KBM-7 (cell line): ENCODE measurements around the gene SMARCA4.
"Not testable (repeated sequence)": the region's sequence is repeated elsewhere in the genome, so short reads cannot be mapped to it uniquely, and the experiment has no call there.

Experiments used
- DNase-seq: peaks from one replicate; pipeline ENCODE4 v3.0.0-alpha.2; 2015
- in situ Hi-C: fragments of 300-500 bp; cut with MboI; formaldehyde crosslinking; loops from 2 replicates; pipeline ENCODE4 v1.14.3; 2020; ENCODE audit warnings: low sequenced_read_pairs, low pct_unique_long_range_greater_than_20kb, mixed read lengths

Gene SMARCA4

DNA sequence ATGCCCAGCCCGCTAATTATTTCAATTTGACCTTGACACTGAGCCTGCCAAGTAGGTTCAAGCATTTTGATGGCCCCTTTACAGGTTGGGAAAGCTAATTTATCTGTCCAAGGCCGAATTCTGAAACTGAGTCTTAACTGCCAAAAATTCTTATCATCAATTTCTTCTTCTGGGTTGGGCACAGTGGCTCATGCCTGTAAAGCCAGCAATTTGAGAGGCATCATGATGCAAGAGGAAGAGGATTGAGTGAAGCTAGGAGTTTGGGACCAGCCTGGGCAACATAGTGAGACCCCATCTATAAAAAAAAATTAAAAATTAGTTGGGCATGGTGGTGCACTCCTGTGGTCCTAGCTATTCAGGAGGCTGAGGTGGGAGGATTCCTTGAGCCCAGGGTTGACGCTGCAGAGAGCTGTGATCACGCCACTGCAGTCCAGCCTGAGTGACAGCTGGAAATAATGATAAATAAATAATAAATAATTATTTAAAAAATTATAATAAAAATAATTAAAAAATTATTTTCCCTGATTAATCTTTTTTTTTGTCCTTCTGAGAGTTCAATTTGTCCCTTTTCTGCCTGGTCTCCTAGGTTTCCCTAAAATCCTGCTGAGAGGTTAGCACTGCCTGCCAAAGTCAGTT lies 127.2 kb downstream of the SMARCA4 start:
- in situ Hi-C loops: no loop called here
- DNase-seq: no peak

DNA sequence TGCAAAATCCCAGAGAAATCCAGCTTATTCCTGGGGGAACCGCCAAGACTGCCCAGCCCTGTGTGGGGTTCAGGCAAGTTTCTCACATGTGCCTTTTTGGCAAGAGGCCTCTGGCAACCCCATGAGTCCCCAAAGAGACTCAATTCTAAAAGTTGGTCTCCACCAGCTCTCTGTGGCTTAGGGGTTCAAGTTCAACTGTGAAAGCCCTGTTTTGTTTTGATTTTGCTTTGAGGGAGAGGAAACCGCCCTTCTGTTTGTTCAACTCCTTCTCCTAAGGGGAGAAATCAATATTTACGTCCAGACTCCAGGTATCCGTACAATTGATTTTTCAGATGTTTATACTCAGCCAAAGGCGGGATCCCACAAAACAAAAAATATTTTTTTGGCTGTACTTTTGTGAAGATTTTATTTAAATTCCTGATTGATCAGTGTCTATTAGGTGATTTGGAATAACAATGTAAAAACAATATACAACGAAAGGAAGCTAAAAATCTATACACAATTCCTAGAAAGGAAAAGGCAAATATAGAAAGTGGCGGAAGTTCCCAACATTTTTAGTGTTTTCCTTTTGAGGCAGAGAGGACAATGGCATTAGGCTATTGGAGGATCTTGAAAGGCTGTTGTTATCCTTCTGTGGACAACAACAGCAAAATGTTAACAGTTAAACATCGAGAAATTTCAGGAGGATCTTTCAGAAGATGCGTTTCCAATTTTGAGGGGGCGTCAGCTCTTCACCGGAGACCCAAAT lies 127.8 kb downstream of the SMARCA4 start:
- in situ Hi-C loops: no loop called here
- DNase-seq: no peak

DNA sequence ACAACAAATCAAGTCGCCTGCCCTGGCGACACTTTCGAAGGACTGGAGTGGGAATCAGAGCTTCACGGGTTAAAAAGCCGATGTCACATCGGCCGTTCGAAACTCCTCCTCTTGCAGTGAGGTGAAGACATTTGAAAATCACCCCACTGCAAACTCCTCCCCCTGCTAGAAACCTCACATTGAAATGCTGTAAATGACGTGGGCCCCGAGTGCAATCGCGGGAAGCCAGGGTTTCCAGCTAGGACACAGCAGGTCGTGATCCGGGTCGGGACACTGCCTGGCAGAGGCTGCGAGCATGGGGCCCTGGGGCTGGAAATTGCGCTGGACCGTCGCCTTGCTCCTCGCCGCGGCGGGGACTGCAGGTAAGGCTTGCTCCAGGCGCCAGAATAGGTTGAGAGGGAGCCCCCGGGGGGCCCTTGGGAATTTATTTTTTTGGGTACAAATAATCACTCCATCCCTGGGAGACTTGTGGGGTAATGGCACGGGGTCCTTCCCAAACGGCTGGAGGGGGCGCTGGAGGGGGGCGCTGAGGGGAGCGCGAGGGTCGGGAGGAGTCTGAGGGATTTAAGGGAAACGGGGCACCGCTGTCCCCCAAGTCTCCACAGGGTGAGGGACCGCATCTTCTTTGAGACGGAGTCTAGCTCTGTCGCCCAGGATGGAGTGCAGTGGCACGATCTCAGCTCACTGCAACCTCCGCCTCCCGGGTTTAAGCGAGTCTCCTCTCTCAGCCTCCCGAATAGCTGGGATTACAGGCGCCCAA lies 128.6 kb downstream of the SMARCA4 start, which contains the start of gene LDLR:
TSS of gene LDLR (plus strand) at position 210 of the 760 bp plus-strand sequence. CDS start at position 296, 86 bp downstream.
- in situ Hi-C loops: no loop called here
- peak; percentile 93 for DNase-seq

DNA sequence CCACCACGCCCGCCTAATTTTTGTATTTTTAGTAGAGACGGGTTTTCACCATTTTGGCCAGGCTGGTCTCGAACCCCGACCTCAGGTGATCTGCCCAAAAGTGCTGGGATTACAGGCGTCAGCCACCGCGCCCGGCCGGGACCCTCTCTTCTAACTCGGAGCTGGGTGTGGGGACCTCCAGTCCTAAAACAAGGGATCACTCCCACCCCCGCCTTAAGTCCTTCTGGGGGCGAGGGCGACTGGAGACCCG lies 129.1 kb downstream of the SMARCA4 start:
- DNase-seq: peak; percentile 77

DNA sequence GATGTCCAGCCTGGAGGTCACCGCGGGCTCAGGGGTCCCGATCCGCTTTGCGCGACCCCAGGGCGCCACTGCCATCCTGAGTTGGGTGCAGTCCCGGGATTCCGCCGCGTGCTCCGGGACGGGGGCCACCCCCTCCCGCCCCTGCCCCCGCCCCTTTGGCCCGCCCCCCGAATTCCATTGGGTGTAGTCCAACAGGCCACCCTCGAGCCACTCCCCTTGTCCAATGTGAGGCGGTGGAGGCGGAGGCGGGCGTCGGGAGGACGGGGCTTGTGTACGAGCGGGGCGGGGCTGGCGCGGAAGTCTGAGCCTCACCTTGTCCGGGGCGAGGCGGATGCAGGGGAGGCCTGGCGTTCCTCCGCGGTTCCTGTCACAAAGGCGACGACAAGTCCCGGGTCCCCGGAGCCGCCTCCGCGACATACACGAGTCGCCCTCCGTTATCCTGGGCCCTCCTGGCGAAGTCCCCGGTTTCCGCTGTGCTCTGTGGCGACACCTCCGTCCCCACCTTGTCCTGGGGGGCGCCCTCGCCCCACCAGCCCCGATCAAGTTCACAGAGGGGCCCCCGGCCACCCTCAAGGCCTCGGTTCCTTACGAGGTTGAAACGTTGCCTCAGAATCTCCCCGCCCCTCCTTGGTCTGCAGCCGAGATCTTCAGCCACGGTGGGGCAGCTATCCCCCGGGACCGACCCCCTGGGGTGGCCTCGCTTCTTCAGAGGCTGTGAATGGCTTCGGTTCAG lies 129.6 kb downstream of the SMARCA4 start:
- in situ Hi-C loops: no loop called here
- DNase-seq: peak; percentile 92

More for the DNA sequence above, 129.1 kb downstream of the SMARCA4 start:
- in situ Hi-C loops: not testable (repeated sequence)

DNA sequence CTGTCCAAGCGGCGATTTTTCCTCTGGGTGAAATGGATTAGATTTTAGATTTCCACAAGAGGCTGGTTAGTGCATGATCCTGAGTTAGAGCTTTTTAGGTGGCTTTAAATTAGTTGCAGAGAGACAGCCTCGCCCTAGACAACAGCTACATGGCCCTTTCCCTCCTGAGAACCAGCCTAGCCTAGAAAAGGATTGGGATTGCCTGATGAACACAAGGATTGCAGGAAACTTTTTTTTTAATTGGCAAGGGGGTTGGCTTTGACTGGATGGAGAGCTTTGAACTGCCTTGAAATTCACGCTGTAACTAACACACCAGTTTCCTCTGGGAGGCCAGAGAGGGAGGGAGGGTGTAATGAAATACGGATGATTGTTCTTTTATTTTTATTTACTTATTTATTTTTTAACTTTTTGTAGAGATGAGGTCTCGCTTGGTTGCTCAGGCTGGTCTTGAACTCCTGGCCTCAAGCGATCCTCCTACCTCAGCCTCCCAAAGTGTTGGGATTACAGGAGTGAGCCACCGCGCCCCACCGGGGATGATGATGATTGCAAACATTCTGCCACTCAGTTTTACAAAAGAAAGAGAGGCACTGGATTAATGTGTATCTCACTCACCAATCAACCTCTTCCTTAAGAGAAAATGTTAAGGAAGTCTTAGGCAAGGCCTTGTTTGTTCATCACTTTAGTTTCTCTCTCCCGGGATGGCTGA lies 130.3 kb downstream of the SMARCA4 start:
- in situ Hi-C loops: no loop called here
- DNase-seq: peak; percentile 20

DNA sequence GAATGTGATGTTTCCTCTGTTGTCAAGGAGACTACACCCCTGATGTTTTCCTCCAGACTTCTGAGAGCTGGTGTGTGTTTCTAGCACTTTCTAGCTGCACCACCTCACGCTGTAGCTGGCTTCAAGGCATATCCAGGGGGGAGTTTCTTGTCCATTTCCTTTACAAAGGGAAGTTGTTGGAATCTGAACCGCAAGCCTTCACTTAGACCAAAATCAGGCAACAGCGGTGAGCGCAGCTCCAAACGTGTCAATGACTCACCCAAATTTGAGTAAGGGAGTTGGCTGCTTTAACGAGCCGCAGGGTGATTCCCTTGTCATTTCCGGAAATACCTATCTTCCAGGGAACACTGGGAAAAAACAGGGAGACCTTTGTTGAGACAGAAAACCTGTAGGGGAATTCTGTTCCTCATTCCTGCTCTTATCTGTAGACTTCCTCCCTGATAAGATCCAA lies 130.9 kb downstream of the SMARCA4 start:
- in situ Hi-C loops: no loop called here
- DNase-seq: peak; percentile 86

DNA sequence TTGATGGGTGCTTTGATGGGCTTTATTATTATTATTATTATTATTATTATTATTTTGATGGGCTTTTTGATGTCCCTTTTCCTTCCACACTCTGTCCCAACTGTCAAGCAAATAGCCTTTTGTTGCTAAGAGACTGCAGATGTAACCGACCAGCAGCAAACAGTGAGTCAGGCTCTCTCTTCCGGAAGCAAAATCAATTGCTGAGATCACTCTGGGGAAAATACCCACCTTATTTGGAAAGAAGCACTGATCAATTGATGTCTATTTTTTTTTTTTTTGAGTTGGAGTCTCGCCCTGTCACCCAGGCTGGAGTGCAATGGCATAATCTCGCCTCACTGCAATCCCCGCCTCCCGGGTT lies 131.3 kb downstream of the SMARCA4 start:
- in situ Hi-C loops: no loop called here
- DNase-seq: no peak

DNA sequence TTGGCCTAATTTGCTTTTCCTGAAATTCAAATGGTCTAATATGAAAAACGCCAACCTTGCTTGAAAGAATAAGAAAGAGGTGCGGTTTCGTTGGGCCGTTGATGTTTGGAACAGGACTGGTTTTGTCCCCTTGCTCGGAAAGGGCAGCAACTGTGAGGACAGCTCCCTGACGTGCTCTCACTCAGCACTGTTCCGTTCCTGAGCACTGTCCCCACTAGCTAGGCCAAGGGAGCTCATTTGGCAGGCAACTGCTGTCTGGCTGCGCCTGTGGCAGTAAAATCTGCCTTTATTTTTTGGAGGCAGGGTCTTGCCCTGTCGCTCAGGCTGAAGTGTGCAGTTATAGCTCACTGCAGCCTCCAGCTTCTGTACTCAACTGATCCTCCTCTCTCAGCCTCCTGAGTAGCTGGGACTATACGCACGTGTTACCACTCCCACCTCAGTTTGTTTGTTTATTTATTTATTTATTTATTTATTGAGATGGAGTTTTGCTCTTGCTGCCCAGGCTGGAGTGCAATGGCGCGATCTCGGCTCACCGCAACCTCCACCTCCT lies 132.9 kb downstream of the SMARCA4 start:
- DNase-seq: no peak
- in situ Hi-C loops: no loop called here

DNA sequence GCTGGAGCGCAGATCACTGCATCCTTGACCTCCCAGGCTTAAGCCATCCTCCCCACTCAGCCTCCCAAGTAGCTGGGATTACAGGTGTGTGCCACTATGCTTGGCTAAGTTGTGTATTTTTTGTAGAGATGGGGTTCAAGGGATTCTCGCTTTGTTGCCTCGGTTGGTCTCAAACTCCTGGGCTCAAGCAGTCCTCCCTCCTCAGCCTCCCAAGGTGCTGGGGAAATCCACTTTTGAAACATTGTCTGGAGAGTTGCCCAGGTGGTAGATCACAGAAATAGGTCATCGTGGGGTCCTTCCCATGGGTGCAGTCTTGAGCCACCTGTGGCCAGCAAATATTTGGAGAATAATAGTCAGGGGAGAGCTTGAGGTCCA lies 133.7 kb downstream of the SMARCA4 start:
- in situ Hi-C loops: no loop called here
- no peak for DNase-seq

DNA sequence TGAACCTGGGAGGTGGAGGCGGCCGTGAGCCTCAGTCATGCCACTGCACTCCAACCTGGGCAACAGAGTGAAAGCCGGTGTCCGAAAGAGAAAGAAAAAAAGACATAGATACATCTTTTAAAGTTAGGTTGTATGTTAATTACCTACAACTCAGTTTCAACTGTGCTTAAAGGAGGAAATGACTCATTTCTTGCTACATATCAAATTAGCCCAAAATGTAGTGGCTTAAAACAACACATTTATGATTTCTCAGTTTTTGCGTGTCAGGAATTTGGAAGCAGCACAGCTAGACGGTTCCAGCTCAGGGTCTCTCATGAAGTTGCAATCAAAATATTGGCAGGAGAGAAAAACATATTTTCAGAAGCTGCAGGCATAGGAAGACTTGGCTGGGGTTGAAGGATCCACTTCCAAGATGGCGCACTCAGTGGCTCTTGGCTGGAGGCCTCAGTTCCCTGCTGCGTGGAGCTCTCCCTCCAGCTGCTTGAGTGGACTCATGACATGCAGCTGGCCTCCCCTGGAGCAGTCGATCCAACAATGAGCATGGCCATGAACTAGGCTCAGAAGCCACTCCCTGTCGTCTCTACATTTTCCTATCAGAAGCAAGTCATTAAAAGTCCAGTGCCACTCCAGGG lies 135.5 kb downstream of the SMARCA4 start:
- peak; percentile 47 for DNase-seq
- in situ Hi-C loops: no loop called here

DNA sequence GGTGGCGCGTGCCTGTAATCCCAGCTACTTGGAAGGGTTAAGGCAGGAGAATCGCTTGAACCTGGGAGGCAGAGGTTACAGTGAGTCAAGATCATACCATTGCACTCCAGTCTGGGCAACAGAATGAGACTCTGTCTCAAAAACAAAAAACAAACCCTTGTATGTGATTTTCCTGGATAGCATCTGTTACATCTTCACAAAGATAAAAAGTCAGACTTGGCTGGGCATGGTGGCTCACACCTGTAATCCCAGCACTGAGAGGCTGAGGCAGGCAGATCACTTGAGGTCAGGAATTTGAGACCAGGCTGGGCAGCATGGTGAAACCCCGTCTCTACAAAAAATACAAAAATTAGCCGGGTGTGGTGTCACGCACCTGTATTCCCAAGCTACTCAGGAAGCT lies 136.5 kb downstream of the SMARCA4 start:
- in situ Hi-C loops: not testable (repeated sequence)

DNA sequence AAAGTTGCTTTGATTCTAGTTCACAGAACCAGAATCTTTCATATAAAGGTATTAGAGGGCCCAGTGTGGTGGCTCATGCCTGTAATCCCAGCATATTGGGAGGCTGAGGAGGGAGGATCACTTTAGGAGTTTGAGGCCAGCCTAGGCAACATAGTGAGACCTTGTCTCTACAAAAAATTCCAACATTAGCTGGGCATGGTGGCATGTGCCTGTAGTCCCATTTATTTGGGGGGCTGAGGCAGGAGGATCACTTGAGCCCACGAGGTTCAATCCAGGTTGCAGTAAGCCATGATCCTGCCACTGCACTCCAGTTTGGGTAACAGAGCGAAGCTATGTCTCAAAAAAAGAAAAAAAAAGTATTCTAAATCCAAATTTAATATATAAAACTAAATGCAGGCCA lies 137.5 kb downstream of the SMARCA4 start:
- in situ Hi-C loops: no loop called here

More for the DNA sequence above, 136.5 kb downstream of the SMARCA4 start:
- not testable (repeated sequence) for DNase-seq

DNA sequence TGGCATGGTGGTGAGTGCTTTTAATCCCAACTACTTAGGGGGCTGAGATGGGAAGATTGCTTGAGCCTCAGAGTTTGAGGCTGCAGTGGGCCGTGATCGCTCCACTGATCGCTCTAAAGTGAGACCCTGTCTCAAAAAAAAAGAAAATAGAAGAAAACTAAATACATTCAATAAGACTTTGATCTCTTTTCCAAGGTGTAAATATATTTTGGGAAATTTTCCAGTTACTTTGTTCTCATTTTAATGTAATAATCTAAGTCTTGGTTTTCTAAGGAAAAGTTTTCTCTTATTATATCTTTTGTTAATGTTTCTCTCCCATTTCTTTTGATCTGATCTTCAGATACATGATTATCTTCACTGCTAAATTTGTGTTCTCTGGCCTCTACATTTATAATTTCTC lies 138.0 kb downstream of the SMARCA4 start:
- in situ Hi-C loops: no loop called here
- no peak for DNase-seq

More for the DNA sequence above, 137.5 kb downstream of the SMARCA4 start:
- DNase-seq: no peak

DNA sequence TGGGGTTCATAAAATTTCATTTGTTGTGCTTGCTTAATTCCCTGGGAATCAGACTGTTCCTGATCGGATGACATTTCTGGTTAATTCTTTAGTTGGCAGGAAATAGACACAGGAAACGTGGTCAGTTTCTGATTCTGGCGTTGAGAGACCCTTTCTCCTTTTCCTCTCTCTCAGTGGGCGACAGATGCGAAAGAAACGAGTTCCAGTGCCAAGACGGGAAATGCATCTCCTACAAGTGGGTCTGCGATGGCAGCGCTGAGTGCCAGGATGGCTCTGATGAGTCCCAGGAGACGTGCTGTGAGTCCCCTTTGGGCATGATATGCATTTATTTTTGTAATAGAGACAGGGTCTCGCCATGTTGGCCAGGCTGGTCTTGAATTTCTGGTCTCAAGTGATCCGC lies 139.2 kb downstream of the SMARCA4 start:
- no peak for DNase-seq
- in situ Hi-C loops: no loop called here

DNA sequence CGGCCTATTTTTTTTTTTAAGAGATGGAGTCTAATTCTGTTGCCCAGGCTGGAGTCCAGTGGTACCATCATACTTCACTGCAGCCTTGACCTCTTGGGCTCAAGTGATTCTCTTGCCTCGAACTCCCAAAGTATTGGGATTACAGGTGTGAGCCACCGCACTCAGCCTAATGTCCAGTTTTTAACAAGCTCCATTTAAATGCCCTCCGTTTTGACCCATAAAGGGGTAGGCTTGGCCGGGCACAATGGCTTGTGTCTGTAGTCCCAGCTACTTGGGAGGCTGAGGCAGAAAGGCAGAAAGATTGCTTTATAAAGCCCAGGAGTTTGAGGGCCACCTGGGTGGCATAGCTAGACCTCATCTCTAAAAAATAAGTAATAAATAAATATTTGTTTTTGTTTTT lies 140.2 kb downstream of the SMARCA4 start:
- in situ Hi-C loops: no loop called here
- no peak for DNase-seq

DNA sequence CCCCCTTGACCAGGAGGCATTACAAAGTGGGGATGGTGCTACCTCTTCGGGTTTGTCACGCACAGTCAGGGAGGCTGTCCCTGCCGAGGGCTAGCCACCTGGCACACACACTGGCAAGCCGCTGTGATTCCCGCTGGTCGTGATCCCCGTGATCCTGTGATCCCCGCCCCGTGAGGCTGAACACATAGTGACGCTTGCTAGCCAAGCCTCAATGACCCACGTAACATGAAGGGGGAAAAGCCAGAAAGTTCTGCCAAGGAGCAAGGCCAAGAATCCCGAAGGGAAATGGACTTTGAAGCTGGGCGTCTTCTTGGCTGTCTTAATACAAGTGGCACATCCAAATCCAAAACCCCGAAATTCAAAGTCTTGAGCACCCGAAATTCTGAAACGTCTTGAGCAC lies 142.1 kb downstream of the SMARCA4 start:
- in situ Hi-C loops: no loop called here
- DNase-seq: no peak

DNA sequence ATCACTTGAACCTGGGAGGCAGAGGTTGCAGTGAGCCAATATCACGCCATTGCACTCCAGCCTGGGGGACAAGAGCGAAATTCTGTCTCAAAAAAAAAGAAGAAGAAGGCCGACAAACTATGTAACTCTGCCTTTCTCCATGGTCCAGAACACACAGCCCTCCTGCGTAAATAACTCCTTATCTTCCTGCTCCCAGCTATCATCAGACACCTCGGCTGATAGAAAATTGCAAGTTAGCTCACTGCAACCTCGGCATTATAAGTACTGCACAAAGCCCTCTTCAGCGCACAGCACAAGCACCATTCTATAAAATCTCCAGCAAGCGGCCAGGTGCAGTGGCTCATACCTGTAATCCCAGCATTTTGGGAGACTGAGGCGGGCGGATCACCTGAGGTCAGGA lies 142.8 kb downstream of the SMARCA4 start:
- DNase-seq, in situ Hi-C loops: not testable (repeated sequence)
